ENCODE results near the gene FBXL17. TPM values are rescaled to one million over a fixed set of nuclear protein-coding genes. Genes with fewer than 3 reads are reported as not detected.
A peak's percentile ranks its signal among the peaks of the same experiment; 100 is the strongest.

Gene FBXL17
- total and polyA plus RNA-seq, 4 donors: 2.1 to 14.1 (median 6.3) TPM

- no peak for TF ChIP-seq REST (IDR thresholded peaks at IDR 0.05)
- no peak for TF ChIP-seq HNF4A (conservative IDR thresholded peaks at IDR 0.05)
- no peak for TF ChIP-seq TAF1 (conservative IDR thresholded peaks at IDR 0.05)
- no peak for TF ChIP-seq HNF4G (IDR thresholded peaks at IDR 0.05)
- no peak for TF ChIP-seq SP1 (IDR thresholded peaks at IDR 0.05)
These were observed 507.1 kb downstream of the FBXL17 start (continued) for GRCh38 chr5:107874795-107875194.

- H3K27me3 ChIP-seq (ENCODE audit: control insufficient read depth in 4 of 4, insufficient read depth in 4 of 4, low read length in 3 of 4): no peaks in the 10 kb centered on the region
- no peaks in the 10 kb centered on the region for H3K36me3 ChIP-seq (ENCODE audit: control insufficient read depth in 4 of 4, insufficient read depth in 3 of 4, low read depth in 1 of 4, low read length in 3 of 4)
- DNase-seq (ENCODE audit: low spot score): no peak
- H3K4me1 ChIP-seq (ENCODE audit: control insufficient read depth in 4 of 4, insufficient read depth in 4 of 4, low read length in 3 of 4): peaks cover 0 to 8% (median 4%) of the 10 kb centered on the region in 4 donors
- no peak overlapping the region for H3K4me3 ChIP-seq (ENCODE audit: low read depth in 1 of 3, low read length in 3 of 3)
- WGBS: 32% methylated on average over 2 of the region's 2 CpGs
- no peaks in the 10 kb centered on the region for H3K9me3 ChIP-seq (ENCODE audit: control insufficient read depth in 4 of 4, low read length in 3 of 4)
- no peak overlapping the region for H3K27ac ChIP-seq (ENCODE audit: low read depth in 1 of 2, low read length in 2 of 2)
- no peak for TF ChIP-seq MAX (IDR thresholded peaks at IDR 0.05)
- no peak for TF ChIP-seq CTCF (IDR thresholded peaks at IDR 0.05; ENCODE audit: low read depth, low read length, missing input control)
- TF ChIP-seq REST (IDR thresholded peaks at IDR 0.05): no peak
- TF ChIP-seq EGR1 (IDR thresholded peaks at IDR 0.05; ENCODE audit: low read depth in 2 of 2): no peak
- no peak for TF ChIP-seq JUND (IDR thresholded peaks at IDR 0.05)
- peak; percentile 17 to 39 for TF ChIP-seq HNF4A (conservative IDR thresholded peaks at IDR 0.05)
- peak; percentile 46 to 55 for TF ChIP-seq RAD21 (IDR thresholded peaks at IDR 0.05)
- TF ChIP-seq ZBTB33 (IDR thresholded peaks at IDR 0.05): no peak
- no peak for TF ChIP-seq ATF3 (IDR thresholded peaks at IDR 0.05)
- TF ChIP-seq FOXA2 (IDR thresholded peaks at IDR 0.05): peak; percentile 55
- no peak for TF ChIP-seq TAF1 (conservative IDR thresholded peaks at IDR 0.05)
- no peak for TF ChIP-seq HNF4G (IDR thresholded peaks at IDR 0.05)
- TF ChIP-seq SP1 (IDR thresholded peaks at IDR 0.05): no peak
- TF ChIP-seq YY1 (IDR thresholded peaks at IDR 0.05): peak; percentile 20
- no peak for TF ChIP-seq GABPA (IDR thresholded peaks at IDR 0.05 in 1 of 2, conservative IDR thresholded peaks at IDR 0.05 in 1 of 2)
- TF ChIP-seq FOXA1 (IDR thresholded peaks at IDR 0.05): no peak
- TF ChIP-seq RXRA (IDR thresholded peaks at IDR 0.05): no peak
- TF ChIP-seq NR2F2 (IDR thresholded peaks at IDR 0.05): no peak
- H3K9ac ChIP-seq (ENCODE audit: low read depth in 1 of 2, low read length in 2 of 2): no peak overlapping the region
These were observed 508.0 kb downstream of the FBXL17 start for GRCh38 chr5:107873877-107874276.

All from liver (tissue), 9 donors.